Breast epithelium (tissue), 3 donors: ENCODE measurements around the gene BTF3.

Source experiments
- POLR2A ChIP-seq: fragments of 450-650 bp; IDR thresholded peaks from one replicate; pipeline ENCODE4 v1.6.1; 2016; ENCODE audit warnings: antibody characterized with exemption, mild to moderate bottlenecking, moderate library complexity
- TF ChIP-seq, protein P1 (sequence below), 3 donors: fragments of 450-650 bp; IDR thresholded peaks; one replicate each; pipeline ENCODE4 v1.5.1; 2016 to 2017; ENCODE audit warnings: antibody characterized with exemption in 3 of 3, mild to moderate bottlenecking in 3 of 3, moderate library complexity in 3 of 3

- TF ChIP-seq, protein P1, sequence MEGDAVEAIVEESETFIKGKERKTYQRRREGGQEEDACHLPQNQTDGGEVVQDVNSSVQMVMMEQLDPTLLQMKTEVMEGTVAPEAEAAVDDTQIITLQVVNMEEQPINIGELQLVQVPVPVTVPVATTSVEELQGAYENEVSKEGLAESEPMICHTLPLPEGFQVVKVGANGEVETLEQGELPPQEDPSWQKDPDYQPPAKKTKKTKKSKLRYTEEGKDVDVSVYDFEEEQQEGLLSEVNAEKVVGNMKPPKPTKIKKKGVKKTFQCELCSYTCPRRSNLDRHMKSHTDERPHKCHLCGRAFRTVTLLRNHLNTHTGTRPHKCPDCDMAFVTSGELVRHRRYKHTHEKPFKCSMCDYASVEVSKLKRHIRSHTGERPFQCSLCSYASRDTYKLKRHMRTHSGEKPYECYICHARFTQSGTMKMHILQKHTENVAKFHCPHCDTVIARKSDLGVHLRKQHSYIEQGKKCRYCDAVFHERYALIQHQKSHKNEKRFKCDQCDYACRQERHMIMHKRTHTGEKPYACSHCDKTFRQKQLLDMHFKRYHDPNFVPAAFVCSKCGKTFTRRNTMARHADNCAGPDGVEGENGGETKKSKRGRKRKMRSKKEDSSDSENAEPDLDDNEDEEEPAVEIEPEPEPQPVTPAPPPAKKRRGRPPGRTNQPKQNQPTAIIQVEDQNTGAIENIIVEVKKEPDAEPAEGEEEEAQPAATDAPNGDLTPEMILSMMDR (IDR thresholded peaks at IDR 0.05): no peak
- TF ChIP-seq POLR2A: no peak
Observed at GRCh38 chr5:73523861-73524260, 25.6 kb downstream of the BTF3 start.
